Suprapubic skin (tissue), 4 donors: ENCODE measurements around the gene DTNBP1.

ENCODE experiments used
- CTCF ChIP-seq, 2 donors: fragments of 200-600 bp in 1 of 2; fragments of 450-650 bp in 1 of 2; sonication (generic) in 1 of 2; IDR thresholded peaks; one replicate each; pipeline ENCODE4 v1.5.1; 2016 to 2019; ENCODE audit warnings: antibody characterized with exemption in 2 of 2, mild to moderate bottlenecking in 1 of 2, moderate library complexity in 1 of 2
- EP300 ChIP-seq: sonication (generic); formaldehyde crosslinking; IDR thresholded peaks from one replicate; pipeline ENCODE4 v1.6.1; 2017; ENCODE audit warnings: antibody characterized with exemption
- POLR2A ChIP-seq, 2 donors: fragments of 450-650 bp; IDR thresholded peaks; one replicate each; pipeline ENCODE4 v1.6.1; 2017; ENCODE audit warnings: antibody characterized with exemption in 2 of 2, mild to moderate bottlenecking in 2 of 2, moderate library complexity in 2 of 2
- POLR2AphosphoS5 ChIP-seq, 3 donors: sonication (generic); formaldehyde crosslinking; IDR thresholded peaks; one replicate each; pipeline ENCODE4 v1.6.1; 2017; ENCODE audit warnings: antibody characterized with exemption in 3 of 3

GRCh38 chr6:15560713-15561112 lies 102.1 kb downstream of the DTNBP1 start:
- TF ChIP-seq POLR2A (IDR thresholded peaks at IDR 0.05) (no peak), CTCF (IDR thresholded peaks at IDR 0.05) (no peak), POLR2AphosphoS5 (IDR thresholded peaks at IDR 0.05) (no peak), EP300 (no peak)
